Measurements from ENCODE around the gene PPIB. TPM values are rescaled to one million over a fixed set of nuclear protein-coding genes. Genes with fewer than 3 reads are reported as not detected.

Gene PPIB
- total and polyA plus RNA-seq, 4 donors: 379 to 768 (median 632) TPM

Small RNA genes lying within 50 kb of the gene (small RNA-seq; reads per million reads assigned to genes)
- gene RF00019: not detected

Other genes with a start within 250 kb of the PPIB start
- 1 to 10 TPM; 1.1 to 3.6 TPM for gene DAPK2, start 116.5 kb downstream of the PPIB start, total RNA-seq
- gene DAPK2, start 116.5 kb downstream of the PPIB start, polyA plus RNA-seq: 1 to 10 TPM; 1.0 to 1.1 TPM
- 100 to 1,000 TPM; 124 to 147 TPM for gene CIAO2A, start 69.2 kb downstream of the PPIB start, total RNA-seq
- 100 to 1,000 TPM; 171 to 404 TPM for gene CIAO2A, start 69.2 kb downstream of the PPIB start, polyA plus RNA-seq
- 10 to 100 TPM; 40.0 to 67.4 TPM for gene SNX1, start 67.0 kb downstream of the PPIB start, total RNA-seq
- gene SNX1, start 67.0 kb downstream of the PPIB start, polyA plus RNA-seq: 10 to 100 TPM; 44.4 to 45.6 TPM
- 10 to 100 TPM in 1 of 2 donors, 1 to 10 TPM in 1; 2.2 to 37.4 TPM for gene SNX22, start 11.3 kb downstream of the PPIB start, total RNA-seq
- 1 to 10 TPM; 2.4 to 3.7 TPM for gene SNX22, start 11.3 kb downstream of the PPIB start, polyA plus RNA-seq
- 1 to 10 TPM; 8.4 to 9.1 TPM for gene CSNK1G1, start 193.2 kb upstream of the PPIB start, total RNA-seq
- 1 to 10 TPM; 1.7 to 3.2 TPM for gene CSNK1G1, start 193.2 kb upstream of the PPIB start, polyA plus RNA-seq
- gene PCLAF, start 218.4 kb upstream of the PPIB start, total RNA-seq: 10 to 100 TPM in 1 of 2 donors, 1 to 10 TPM in 1; 1.4 to 72.2 TPM
- gene PCLAF, start 218.4 kb upstream of the PPIB start, polyA plus RNA-seq: 1 to 10 TPM; 3.0 to 3.7 TPM
- gene TRIP4, start 224.8 kb upstream of the PPIB start, total RNA-seq: 1 to 10 TPM; 7.2 to 8.0 TPM
- gene TRIP4, start 224.8 kb upstream of the PPIB start, polyA plus RNA-seq: 10 to 100 TPM in 1 of 2 donors, 1 to 10 TPM in 1; 6.3 to 10.7 TPM